A549 (cell line): ENCODE measurements around the gene ABHD5. TPM values are rescaled to one million over a fixed set of nuclear protein-coding genes. Genes with fewer than 3 reads are reported as not detected.

Source experiments
- ATAC-seq, 2 experiments: fragments of 200-7000 bp in 1 of 2; fragments of >200 bp in 1 of 2; cut with Nextera tagmentation in 1 of 2; cut with Tn5 transposase in 1 of 2; 3 replicates each; pipeline versions ENCODE4 v1.8.0 to v1.9.1; 2018 to 2020; ENCODE audit warnings: mild to moderate bottlenecking in 1 of 2, moderate library complexity in 1 of 2
- CTCF ChIA-PET: fragments of 300-600 bp; sonication (Branson Sonifier 250); formaldehyde crosslinking; extraction: SDS; loops from one replicate; lab custom pipeline; 2021; ENCODE audit warnings: antibody characterized with exemption, inconsistent platforms; lab: Yijun Ruan, JAX
- POLR2A ChIA-PET: fragments of 350-600 bp; formaldehyde crosslinking; extraction: SDS; loops from one replicate; lab custom pipeline; 2021; ENCODE audit warnings: antibody characterized with exemption, inconsistent platforms; lab: Yijun Ruan, JAX
- DNase-seq, 2 experiments: peaks; one replicate each; pipeline versions ENCODE4 v3.0.0 to v3.0.0-alpha.2; 2011 to 2016; ENCODE audit warnings: low read depth in 1 of 2, low spot score in 1 of 2
- FAIRE-seq: peaks from 2 replicates; lab custom pipeline; 2011; peaks lifted over from hg19 to GRCh38; lab: Jason Lieb, UNC
- H3K27ac ChIP-seq, 2 experiments: fragments of >200 bp; sonication (Bioruptor Twin); formaldehyde crosslinking; 3 replicates each; pipeline ENCODE4 v1.5.1; 2016 to 2017
- H3K4me1 ChIP-seq: fragments of >200 bp; sonication (Bioruptor Twin); formaldehyde crosslinking; 3 replicates; pipeline ENCODE4 v1.6.1; 2016
- H3K4me2 ChIP-seq: fragments of >200 bp; sonication (Bioruptor Twin); formaldehyde crosslinking; 3 replicates; pipeline ENCODE4 v1.6.1; 2016
- H3K4me3 ChIP-seq: fragments of >200 bp; sonication (Bioruptor Twin); formaldehyde crosslinking; 3 replicates; pipeline ENCODE4 v1.5.1; 2016
- H3K9me3 ChIP-seq: fragments of >200 bp; sonication (Bioruptor Twin); formaldehyde crosslinking; 3 replicates; pipeline ENCODE4 v1.6.1; 2016
- BHLHE40 ChIP-seq: IDR thresholded peaks from 2 replicates; pipeline ENCODE4 v1.6.1; 2012; ENCODE audit warnings: low read depth, low read length, inconsistent platforms
- CBX2 ChIP-seq: fragments of 200-600 bp; sonication (generic); IDR thresholded peaks from 2 replicates; pipeline ENCODE4 v1.6.1; 2016; ENCODE audit warnings: low read depth, mild to moderate bottlenecking, borderline replicate concordance
- CBX8 ChIP-seq: fragments of 200-600 bp; sonication (generic); IDR thresholded peaks from 2 replicates; pipeline ENCODE4 v1.6.1; 2016
- CHD4 ChIP-seq: fragments of 200-600 bp; sonication (generic); IDR thresholded peaks from 2 replicates; pipeline ENCODE4 v1.6.1; 2016; ENCODE audit warnings: antibody characterized with exemption, mild to moderate bottlenecking, borderline replicate concordance
- EHMT2 ChIP-seq: fragments of 200-600 bp; sonication (generic); IDR thresholded peaks from 2 replicates; pipeline ENCODE4 v1.6.1; 2016; ENCODE audit warnings: antibody characterized with exemption, low read depth, mild to moderate bottlenecking, moderate library complexity
- ESRRA ChIP-seq: fragments of 150-350 bp; IDR thresholded peaks from 2 replicates; pipeline ENCODE4 v1.6.1; 2014; ENCODE audit warnings: mild to moderate bottlenecking, low read length, borderline replicate concordance
- FOSB ChIP-seq: fragments of 250-450 bp; sonication (Bioruptor Pico); IDR thresholded peaks from 2 replicates; pipeline ENCODE4 v1.5.0; 2020; ENCODE audit warnings: mild to moderate bottlenecking, moderate library complexity
- HES2 ChIP-seq: fragments of >200 bp; sonication (Bioruptor Twin); formaldehyde crosslinking; IDR thresholded peaks from 2 replicates; pipeline ENCODE4 v1.6.1; 2016
- HEYL ChIP-seq: fragments of 250-450 bp; sonication (Bioruptor Pico); IDR thresholded peaks from 2 replicates; pipeline ENCODE4 v1.8.0; 2021; ENCODE audit warnings: mild to moderate bottlenecking, moderate library complexity
- HOXA7 ChIP-seq: fragments of 250-450 bp; sonication (Bioruptor Pico); IDR thresholded peaks from 2 replicates; pipeline ENCODE4 v1.5.0; 2020; ENCODE audit warnings: mild to moderate bottlenecking, moderate library complexity
- MAFK ChIP-seq: fragments of 450-650 bp; IDR thresholded peaks from 2 replicates; pipeline ENCODE4 v1.6.1; 2014; ENCODE audit not compliant: partially characterized antibody
- MAX ChIP-seq: IDR thresholded peaks from 2 replicates; pipeline ENCODE4 v1.6.1; 2012
- POLR2A ChIP-seq: IDR thresholded peaks from 2 replicates; pipeline ENCODE4 v1.6.1; 2012; ENCODE audit warnings: mild to moderate bottlenecking, low read length
- RAD21 ChIP-seq, 2 experiments: fragments of >200 bp in 1 of 2; sonication (Bioruptor Twin) in 1 of 2; formaldehyde crosslinking in 1 of 2; IDR thresholded peaks in 1 of 2; conservative IDR thresholded peaks in 1 of 2; 2 replicates in 1 of 2; 3 replicates in 1 of 2; pipeline ENCODE4 v1.6.1; 2012 to 2018; ENCODE audit warnings: inconsistent platforms in 1 of 2
- TP53 ChIP-seq: fragments of 250-450 bp; sonication (Bioruptor Pico); IDR thresholded peaks from 2 replicates; pipeline ENCODE4 v1.5.0; 2021; ENCODE audit warnings: mild to moderate bottlenecking, moderate library complexity
- ZFP36 ChIP-seq: fragments of 450-650 bp; IDR thresholded peaks from 2 replicates; pipeline ENCODE4 v1.6.1; 2014; ENCODE audit warnings: borderline replicate concordance; ENCODE audit not compliant: partially characterized antibody
- ZSCAN20 ChIP-seq: fragments of 250-450 bp; sonication (Bioruptor Pico); IDR thresholded peaks from 2 replicates; pipeline ENCODE4 v1.8.0; 2022; ENCODE audit warnings: mild to moderate bottlenecking, moderate library complexity
- WGBS: methylation state at CpG from one replicate; pipeline ENCODE4 v1.1.6; 2017; ENCODE audit errors: missing lambda C conversion rate; 5-methylcytosine and 5-hydroxymethylcytosine counted together
- polyA plus RNA-seq, 4 experiments: library from polyadenylated mRNA; depleted of rRNA in 3 of 4; stranded (reverse); fragments of >200 nt; fragmentation: RNase III in 1 of 4; extraction: RNeasy Plus Mini Kit Qiagen cat#74134 plus additional on column Dnase treatment in 1 of 4; gene quantifications; 2 replicates in 3 of 4; 3 replicates in 1 of 4; pipeline ENCODE4 v1.2.3, GENCODE V29; 2011 to 2017
- TF ChIP-seq, protein P1 (sequence below): IDR thresholded peaks from 2 replicates; pipeline ENCODE4 v1.6.1; 2012

The ABHD5 gene
- polyA plus RNA-seq, 2 of the 4 experiments (the other 2 are of a cell fraction): 16.6 to 17.8 TPM

DNA sequence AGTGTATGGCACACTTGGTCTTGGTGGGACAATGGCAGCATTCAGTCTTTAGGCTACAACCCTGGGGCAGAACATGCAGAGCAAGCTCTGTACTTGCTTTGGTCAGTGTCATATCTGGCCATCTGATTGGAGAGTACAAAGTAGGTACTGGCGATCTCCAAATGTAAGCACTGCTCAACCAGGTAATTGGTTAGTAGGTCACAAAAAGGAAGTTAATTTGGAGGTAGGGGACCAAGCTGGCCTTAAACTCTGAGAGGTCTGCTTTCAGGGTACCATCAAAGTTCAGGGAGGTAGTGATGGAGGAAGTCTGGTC is 3.3 kb upstream of the ABHD5 start (continued):
- TF ChIP-seq CHD4: no peak
- no peak for TF ChIP-seq ZFP36
- TF ChIP-seq HES2: no peak
- TF ChIP-seq, all 56 proteins: peak for 0

DNA sequence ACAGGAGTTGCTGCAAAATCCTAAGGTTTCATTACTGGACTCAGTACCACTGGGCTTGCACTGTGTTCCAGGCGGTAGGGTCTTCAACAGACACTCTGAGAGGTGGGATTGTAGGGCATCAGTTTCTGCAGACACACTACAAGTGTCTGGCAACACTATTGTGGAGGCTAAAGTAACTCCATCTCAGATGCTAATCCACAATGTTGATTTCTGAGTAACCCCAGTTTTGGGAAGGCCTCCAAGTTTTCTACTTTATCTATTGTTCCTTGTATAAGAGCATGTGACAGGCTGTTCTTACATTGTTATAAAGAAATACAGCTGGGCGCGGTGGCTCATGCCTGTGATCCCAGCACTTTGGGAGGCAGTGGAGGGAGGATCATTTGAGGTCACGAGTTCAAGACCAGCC is 2.5 kb upstream of the ABHD5 start:
- peaks cover 16% of the 10 kb centered on the region; the same call in 2 of the 3 replicates for H3K4me1 ChIP-seq
- TF ChIP-seq FOSB (CRISPR knock-in tag) (no peak), HEYL (CRISPR knock-in tag) (no peak), MAX (no peak), ZFP36 (no peak), POLR2A (no peak)
- DNase-seq (no peak), FAIRE-seq (no peak), ATAC-seq (no peak)
- ChIA-PET CTCF (no interaction called here), POLR2A (no interaction called here)
- no peak overlapping the region for H3K27ac ChIP-seq
- WGBS: 81% methylated on average over 4 of the region's 4 CpGs
- no peak overlapping the region for H3K4me2 ChIP-seq
- no peak overlapping the region for H3K4me3 ChIP-seq
- no peaks in the 10 kb centered on the region for H3K9me3 ChIP-seq

- Histone ChIP-seq H3K4me1 (peaks cover 23% of the 10 kb centered on the region; the same call in 2 of the 3 replicates), H3K4me2 (no peak overlapping the region), H3K4me3 (no peak overlapping the region), H3K27ac (no peak overlapping the region), H3K9me3 (no peaks in the 10 kb centered on the region)
- no peak for FAIRE-seq
- CTCF ChIA-PET: no interaction called here
- POLR2A ChIA-PET: interaction anchor here (0.7 kb wide), 1 partner anchor 308 kb away, joined by 3 read pairs; no protein-coding TSS in a partner anchor
- 94% methylated on average over 2 of the region's 2 CpGs for WGBS
- no peak for ATAC-seq
- DNase-seq: no peak
- TF ChIP-seq ZSCAN20 (CRISPR knock-in tag) (no peak), ZFP36 (no peak)
These were observed 1.6 kb upstream of the ABHD5 start for GRCh38 chr3:43689166-43689565.

GRCh38 chr3:43689766-43690399 is 855 bp upstream of the ABHD5 start:
- no peak for TF ChIP-seq ESRRA
- TF ChIP-seq BHLHE40: no peak
- no peak for TF ChIP-seq CBX2
- TF ChIP-seq EHMT2: no peak
- no peak for TF ChIP-seq RAD21 (conservative IDR thresholded peaks at IDR 0.05 in 1 of 2, IDR thresholded peaks at IDR 0.05 in 1 of 2)
- no peak for TF ChIP-seq HOXA7 (CRISPR knock-in tag)
- no peak for TF ChIP-seq TP53 (CRISPR knock-in tag)
- TF ChIP-seq, protein P1, sequence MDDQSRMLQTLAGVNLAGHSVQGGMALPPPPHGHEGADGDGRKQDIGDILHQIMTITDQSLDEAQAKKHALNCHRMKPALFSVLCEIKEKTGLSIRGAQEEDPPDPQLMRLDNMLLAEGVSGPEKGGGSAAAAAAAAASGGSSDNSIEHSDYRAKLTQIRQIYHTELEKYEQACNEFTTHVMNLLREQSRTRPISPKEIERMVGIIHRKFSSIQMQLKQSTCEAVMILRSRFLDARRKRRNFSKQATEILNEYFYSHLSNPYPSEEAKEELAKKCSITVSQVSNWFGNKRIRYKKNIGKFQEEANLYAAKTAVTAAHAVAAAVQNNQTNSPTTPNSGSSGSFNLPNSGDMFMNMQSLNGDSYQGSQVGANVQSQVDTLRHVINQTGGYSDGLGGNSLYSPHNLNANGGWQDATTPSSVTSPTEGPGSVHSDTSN: no peak
- TF ChIP-seq CBX8: no peak
- no peak for TF ChIP-seq MAFK
- TF ChIP-seq, all 56 proteins: peak for 0
- no peak for FAIRE-seq
- ChIA-PET POLR2A (interaction anchor here (0.7 kb wide), 1 partner anchor 307 kb away, joined by 3 read pairs; no protein-coding TSS in a partner anchor), CTCF (interaction anchor here (0.6 to 1.3 kb wide), 2 partner anchors 55 to 72 kb away, joined by 3 to 4 read pairs; no protein-coding TSS in a partner anchor)
- H3K27ac ChIP-seq: peak overlapping the region; percentile 79 to 95
- no peak for DNase-seq
- peaks cover 30% of the 10 kb centered on the region; the same call in 2 of the 3 replicates for H3K4me1 ChIP-seq
- peak overlapping the region; percentile 78 for H3K4me2 ChIP-seq
- H3K9me3 ChIP-seq: no peaks in the 10 kb centered on the region
- WGBS: 72% methylated on average over 18 of the region's 26 CpGs
- no peak; a peak in 1 of 6 replicates for ATAC-seq
- peak overlapping the region; percentile 96 for H3K4me3 ChIP-seq
